Gastroesophageal sphincter (tissue), 4 donors: Measurements from ENCODE around the gene GNG4. TPM values are rescaled to one million over a fixed set of nuclear protein-coding genes. Genes with fewer than 3 reads are reported as not detected.

Experiments
- ATAC-seq: fragments of 150-250 bp; one replicate; pipeline ENCODE4 v1.9.1; 2016; ENCODE audit warnings: mild to moderate bottlenecking, moderate library complexity
- H3K27ac ChIP-seq, 4 donors: fragments of 200-600 bp; sonication (generic) in 3 of 4; 1 replicate in 3 of 4; 2 replicates in 1 of 4; pipeline ENCODE4 v1.5.1; 2016 to 2019
- H3K27me3 ChIP-seq: fragments of 200-600 bp; sonication (generic); one replicate; pipeline ENCODE4 v1.5.1; 2019
- H3K36me3 ChIP-seq, 2 donors: fragments of 200-600 bp; sonication (generic); one replicate each; pipeline ENCODE4 v1.5.1; 2019; ENCODE audit warnings: control low read depth in 1 of 2
- H3K4me1 ChIP-seq, 3 donors: fragments of 200-600 bp; sonication (generic); 1 replicate in 2 of 3; 2 replicates in 1 of 3; pipeline ENCODE4 v1.5.1; 2016 to 2019; ENCODE audit warnings: control low read depth in 2 of 3
- H3K4me3 ChIP-seq, 2 donors: fragments of 200-600 bp; sonication (generic); one replicate each; pipeline ENCODE4 v1.5.1; 2019; ENCODE audit warnings: mild to moderate bottlenecking in 1 of 2, moderate library complexity in 1 of 2
- H3K9me3 ChIP-seq, 3 donors: fragments of 200-600 bp; sonication (generic); one replicate each; pipeline ENCODE4 v1.5.1; 2017 to 2019; ENCODE audit warnings: control low read depth in 2 of 3
- CTCF ChIP-seq, 4 experiments: fragments of 200-600 bp in 2 of 4; fragments of 450-650 bp in 2 of 4; sonication (generic) in 1 of 4; IDR thresholded peaks; one replicate each; pipeline ENCODE4 v1.5.1; 2017 to 2019; ENCODE audit warnings: antibody characterized with exemption in 4 of 4, mild to moderate bottlenecking in 2 of 4, moderate library complexity in 2 of 4
- EP300 ChIP-seq: sonication (generic); formaldehyde crosslinking; IDR thresholded peaks from one replicate; pipeline ENCODE4 v1.6.1; 2017; ENCODE audit warnings: antibody characterized with exemption, mild to moderate bottlenecking
- POLR2A ChIP-seq, 2 donors: fragments of 450-650 bp; IDR thresholded peaks; one replicate each; pipeline ENCODE4 v1.6.1; 2017; ENCODE audit warnings: antibody characterized with exemption in 2 of 2, mild to moderate bottlenecking in 2 of 2, moderate library complexity in 1 of 2
- POLR2AphosphoS5 ChIP-seq: sonication (generic); formaldehyde crosslinking; IDR thresholded peaks from one replicate; pipeline ENCODE4 v1.6.1; 2017; ENCODE audit warnings: antibody characterized with exemption
- WGBS, 2 donors: methylation state at CpG; one replicate each; pipeline ENCODE4 v1.1.5; 2018; ENCODE audit warnings: low coverage in 1 of 2; 5-methylcytosine and 5-hydroxymethylcytosine counted together
- total RNA-seq, 4 donors: library from RNA; depleted of rRNA; stranded (reverse); fragments of >200 nt; gene quantifications; one replicate each; pipeline ENCODE4 v1.1.0, GENCODE V29; 2016

The GNG4 gene
- total RNA-seq, 4 donors from 2014 or later, result 0.40 to 0.73 (median 0.52) TPM; not detected in 1

DNA sequence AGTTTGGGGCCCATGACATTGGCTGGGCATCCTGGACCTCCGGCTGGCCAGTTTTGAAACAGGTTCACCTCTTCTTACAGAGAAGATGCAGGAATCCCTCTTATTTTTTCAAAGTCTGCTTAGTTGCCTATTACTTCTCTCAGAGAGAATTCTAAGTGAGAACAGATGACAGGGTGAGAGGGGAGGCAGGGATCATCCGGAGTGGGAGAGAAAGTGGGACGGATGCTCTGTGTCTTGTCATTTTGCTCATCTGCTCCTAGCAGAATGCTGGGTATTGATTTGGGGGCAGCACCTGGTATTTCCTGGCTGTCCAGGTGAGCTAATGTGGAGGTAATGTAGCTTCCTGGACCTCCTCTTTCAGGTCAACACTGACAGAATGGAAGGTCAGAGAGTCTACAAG, 32.4 kb downstream of the GNG4 start:
- ATAC-seq, result no peak
- TF ChIP-seq POLR2A (IDR thresholded peaks at IDR 0.05) (no peak), POLR2AphosphoS5 (no peak), EP300 (no peak), CTCF (IDR thresholded peaks at IDR 0.05) (no peak)
- no peak overlapping the region for H3K27ac ChIP-seq

DNA sequence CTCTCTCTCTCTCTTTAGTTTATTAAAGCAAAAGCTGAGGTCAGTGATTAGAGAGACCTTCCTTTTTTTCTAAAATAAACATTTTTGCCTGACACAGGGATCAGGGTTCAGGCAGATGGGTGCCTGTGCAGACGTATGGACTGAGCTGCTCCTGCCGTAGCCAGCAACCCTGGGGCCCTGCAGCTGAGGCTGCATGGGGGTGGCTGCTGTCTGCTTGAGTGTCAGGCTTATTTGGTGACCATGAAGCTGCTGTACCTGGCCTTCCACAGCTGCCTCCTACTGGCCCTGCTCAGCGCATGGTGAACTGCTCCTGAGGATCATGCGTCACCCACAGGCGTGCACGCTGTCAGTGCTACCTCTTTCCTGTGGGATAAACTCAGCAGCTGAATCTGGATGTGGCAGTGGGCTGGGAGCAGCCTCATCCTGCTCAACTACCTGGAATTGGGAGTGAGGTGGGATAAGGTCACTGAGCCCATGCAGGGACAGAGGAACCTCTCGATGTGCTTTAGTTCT, 35.1 kb downstream of the GNG4 start:
- no peak overlapping the region for H3K27ac ChIP-seq
- ATAC-seq, result no peak
- TF ChIP-seq POLR2A (IDR thresholded peaks at IDR 0.05) (no peak), CTCF (IDR thresholded peaks at IDR 0.05) (no peak), EP300 (no peak), POLR2AphosphoS5 (no peak)
- H3K9me3 ChIP-seq, result no peaks in the 10 kb centered on the region
- H3K36me3 ChIP-seq, result no peaks in the 10 kb centered on the region
- no peak overlapping the region for H3K4me3 ChIP-seq
- 93 to 100% methylated on average over 1 to 2 of the region's 7 CpGs for WGBS, 2 donors
- H3K4me1 ChIP-seq, result no peaks in the 10 kb centered on the region
- H3K27me3 ChIP-seq, result no peaks in the 10 kb centered on the region

More for the DNA sequence above, 32.4 kb downstream of the GNG4 start:
- Histone ChIP-seq H3K9me3 (no peaks in the 10 kb centered on the region), H3K36me3 (no peaks in the 10 kb centered on the region), H3K4me1 (no peaks in the 10 kb centered on the region), H3K4me3 (no peak overlapping the region), H3K27me3 (no peaks in the 10 kb centered on the region)
- 87% methylated on average over 3 of the region's 3 CpGs; no CpG with 5 or more reads in 1 of the 2 donors for WGBS, 2 donors

GRCh38 chr1:235613602-235614001, 36.0 kb downstream of the GNG4 start:
- 64 to 82% methylated on average over 1 to 2 of the region's 2 CpGs for whole genome bisulfite sequencing, 2 donors
- no peak for TF ChIP-seq EP300
- no peak for TF ChIP-seq CTCF (IDR thresholded peaks at IDR 0.05)
- TF ChIP-seq POLR2A (IDR thresholded peaks at IDR 0.05), result no peak
- TF ChIP-seq POLR2AphosphoS5, result no peak
- Histone ChIP-seq H3K27ac (no peak overlapping the region), H3K4me3 (no peak overlapping the region), H3K4me1 (no peaks in the 10 kb centered on the region), H3K36me3 (no peaks in the 10 kb centered on the region), H3K9me3 (no peaks in the 10 kb centered on the region), H3K27me3 (no peaks in the 10 kb centered on the region)
- ATAC-seq, result no peak

- H3K4me3 ChIP-seq, result no peak overlapping the region
- TF ChIP-seq CTCF (IDR thresholded peaks at IDR 0.05), result no peak
- TF ChIP-seq EP300, result no peak
- TF ChIP-seq POLR2AphosphoS5, result no peak
- TF ChIP-seq POLR2A (IDR thresholded peaks at IDR 0.05), result no peak
- no peaks in the 10 kb centered on the region for H3K36me3 ChIP-seq
- no peaks in the 10 kb centered on the region for H3K9me3 ChIP-seq
- no peak for ATAC-seq
- H3K27ac ChIP-seq, result no peak overlapping the region
- 38 to 100% methylated on average over 1 to 2 of the region's 3 CpGs for WGBS, 2 donors
- H3K4me1 ChIP-seq, result no peaks in the 10 kb centered on the region
- H3K27me3 ChIP-seq, result no peaks in the 10 kb centered on the region
Measured at GRCh38 chr1:235612761-235613160, 36.8 kb downstream of the GNG4 start.

GRCh38 chr1:235610157-235610556, 39.4 kb downstream of the GNG4 start:
- Histone ChIP-seq H3K27me3 (no peaks in the 10 kb centered on the region), H3K4me3 (no peak overlapping the region), H3K4me1 (no peaks in the 10 kb centered on the region), H3K27ac (no peak overlapping the region), H3K36me3 (no peaks in the 10 kb centered on the region), H3K9me3 (no peaks in the 10 kb centered on the region)
- TF ChIP-seq CTCF (IDR thresholded peaks at IDR 0.05) (no peak), POLR2AphosphoS5 (no peak), EP300 (no peak), POLR2A (IDR thresholded peaks at IDR 0.05) (no peak)
- ATAC-seq, result no peak
- 60 to 72% methylated on average over 4 to 6 of the region's 6 CpGs for WGBS, 2 donors
